Measurements from ENCODE around the gene AMIGO2.

GRCh38 chr12:47080725-47081502 is 1.2 kb upstream of the AMIGO2 start:
- TF ChIP-seq CTCF (conservative IDR thresholded peaks at IDR 0.05 in 1 of 2, IDR thresholded peaks at IDR 0.05 in 1 of 2; ENCODE audit: extremely low read depth in 1 of 2, insufficient read depth in 1 of 2, low read depth in 1 of 2, low read length in 2 of 2) (no peak), EZH2 (IDR thresholded peaks at IDR 0.05; ENCODE audit: borderline replicate concordance, low read length) (no peak)

Measured in mammary epithelial cell (primary cell).